Activated naive CD8-positive, alpha-beta T cell treated with anti-CD3 and anti-CD28 coated beads for 36 hours (primary cell): Measurements from ENCODE around the gene MARCHF2. TPM values are rescaled to one million over a fixed set of nuclear protein-coding genes. Genes with fewer than 3 reads are reported as not detected.
"Not testable (repeated sequence)": the region's sequence is repeated elsewhere in the genome, so short reads cannot be mapped to it uniquely, and the experiment has no call there.

Source experiments
- DNase-seq: peaks from one replicate; pipeline ENCODE4 v3.0.0; 2021
- H3K27ac Mint-ChIP-seq: one replicate; pipeline ENCODE4 v1.8.0; 2022; ENCODE audit warnings: mild to moderate bottlenecking, moderate library complexity, mixed read lengths
- H3K27me3 Mint-ChIP-seq: one replicate; pipeline ENCODE4 v1.8.0; 2022; ENCODE audit warnings: mild to moderate bottlenecking, mixed read lengths
- H3K36me3 Mint-ChIP-seq: one replicate; pipeline ENCODE4 v1.8.0; 2021; ENCODE audit warnings: mild to moderate bottlenecking, mixed read lengths
- H3K4me1 Mint-ChIP-seq: one replicate; pipeline ENCODE4 v1.8.0; 2021; ENCODE audit warnings: mixed read lengths
- H3K4me3 Mint-ChIP-seq: one replicate; pipeline ENCODE4 v1.8.0; 2022; ENCODE audit warnings: mild to moderate bottlenecking, moderate library complexity, mixed read lengths
- H3K9me3 Mint-ChIP-seq: one replicate; pipeline ENCODE4 v1.8.0; 2022; ENCODE audit warnings: mixed read lengths
- total RNA-seq, 2 experiments: library from RNA; stranded (reverse); gene quantifications; one replicate each; pipeline ENCODE4 v1.2.3, GENCODE V29; 2021

The MARCHF2 gene
- total RNA-seq, 2 experiments from 2014 or later = 6.1 to 6.6 TPM

DNA sequence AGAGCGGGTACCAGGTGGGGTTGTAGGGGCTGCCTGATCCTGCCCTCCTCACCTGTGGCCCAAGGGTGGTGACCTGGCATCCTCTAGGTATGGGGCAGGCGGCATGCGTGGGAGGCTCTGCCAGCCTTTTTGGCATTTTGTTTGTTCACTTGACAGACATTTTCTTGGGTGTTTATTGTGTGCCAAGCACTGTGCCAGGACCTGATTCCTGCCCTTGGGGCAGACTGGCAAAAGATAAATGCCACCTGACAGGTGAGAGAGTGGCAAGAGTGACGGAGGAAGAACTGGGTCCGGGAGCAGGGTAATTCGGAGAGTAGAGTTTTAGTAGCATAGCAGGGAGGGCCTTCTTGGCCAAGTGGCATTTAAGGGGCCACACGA lies 16.9 kb upstream of the MARCHF2 start:
- Mint-ChIP-seq H3K9me3 (no peaks in the 10 kb centered on the region), H3K27ac (peak overlapping the region; percentile 57), H3K27me3 (no peaks in the 10 kb centered on the region), H3K36me3 (peaks cover 7% of the 10 kb centered on the region), H3K4me1 (peaks cover 29% of the 10 kb centered on the region), H3K4me3 (no peak overlapping the region)
- no peak for DNase-seq

DNA sequence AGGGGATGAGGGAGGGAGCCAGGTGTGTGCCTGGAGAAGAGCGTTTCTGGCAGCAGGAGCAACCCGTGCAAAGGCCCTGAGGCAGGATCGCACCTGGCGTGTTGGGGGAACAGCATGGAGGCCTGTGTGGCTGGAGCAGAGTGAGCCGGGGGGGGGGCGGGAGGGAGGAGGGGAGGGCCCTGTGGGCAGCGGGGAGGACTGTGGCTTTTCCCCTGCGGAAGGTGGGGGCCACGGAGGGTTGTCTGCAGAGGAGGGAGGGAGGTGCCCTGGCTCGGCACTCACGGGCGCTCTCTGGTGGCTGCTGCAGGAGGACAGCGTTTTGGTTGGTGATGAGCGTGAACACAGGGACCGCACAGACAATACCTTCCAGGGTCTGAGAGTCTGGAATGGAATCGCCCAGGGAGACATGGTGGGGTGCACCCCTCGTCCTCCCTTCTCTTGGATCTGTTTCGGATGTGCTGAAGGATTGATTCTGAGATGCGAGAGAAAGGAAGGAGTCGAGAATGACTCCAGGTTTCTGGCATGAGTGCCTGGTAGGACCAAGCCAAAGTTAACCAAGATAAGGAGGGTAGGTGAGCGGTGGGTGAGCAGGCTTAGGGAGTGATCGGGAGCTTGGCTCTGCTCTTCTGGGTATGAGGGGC lies 16.4 kb upstream of the MARCHF2 start:
- Mint-ChIP-seq H3K9me3 (no peaks in the 10 kb centered on the region), H3K36me3 (peaks cover 7% of the 10 kb centered on the region), H3K27ac (peak overlapping the region; percentile 76), H3K27me3 (no peaks in the 10 kb centered on the region), H3K4me3 (no peak overlapping the region), H3K4me1 (peaks cover 26% of the 10 kb centered on the region)
- peak; percentile 81 for DNase-seq

DNA sequence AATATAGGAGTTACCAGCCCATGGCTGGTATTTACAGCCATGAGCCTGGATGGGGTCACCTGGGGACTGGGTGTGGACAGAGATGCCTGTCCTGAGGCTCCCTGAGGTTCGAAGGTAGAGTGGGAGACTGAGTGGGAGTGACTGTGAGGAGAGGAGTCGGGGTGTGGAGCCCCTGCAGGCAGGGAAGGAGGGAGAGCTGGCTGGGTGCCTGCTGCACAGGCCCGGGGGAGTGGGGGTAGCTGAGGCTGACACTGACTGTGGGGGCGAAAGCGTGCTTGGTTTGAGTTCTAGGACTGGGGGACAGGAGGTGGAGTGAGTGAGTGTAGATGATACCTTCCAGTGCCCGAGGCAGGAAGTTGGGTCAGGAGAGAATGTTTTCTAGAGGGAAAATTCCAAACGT lies 15.8 kb upstream of the MARCHF2 start:
- peaks cover 20% of the 10 kb centered on the region for H3K4me1 Mint-ChIP-seq
- H3K27me3 Mint-ChIP-seq = no peaks in the 10 kb centered on the region
- no peaks in the 10 kb centered on the region for H3K9me3 Mint-ChIP-seq
- H3K27ac Mint-ChIP-seq = peak overlapping the region; percentile 76
- DNase-seq = no peak
- H3K4me3 Mint-ChIP-seq = no peak overlapping the region
- peaks cover 7% of the 10 kb centered on the region for H3K36me3 Mint-ChIP-seq

DNA sequence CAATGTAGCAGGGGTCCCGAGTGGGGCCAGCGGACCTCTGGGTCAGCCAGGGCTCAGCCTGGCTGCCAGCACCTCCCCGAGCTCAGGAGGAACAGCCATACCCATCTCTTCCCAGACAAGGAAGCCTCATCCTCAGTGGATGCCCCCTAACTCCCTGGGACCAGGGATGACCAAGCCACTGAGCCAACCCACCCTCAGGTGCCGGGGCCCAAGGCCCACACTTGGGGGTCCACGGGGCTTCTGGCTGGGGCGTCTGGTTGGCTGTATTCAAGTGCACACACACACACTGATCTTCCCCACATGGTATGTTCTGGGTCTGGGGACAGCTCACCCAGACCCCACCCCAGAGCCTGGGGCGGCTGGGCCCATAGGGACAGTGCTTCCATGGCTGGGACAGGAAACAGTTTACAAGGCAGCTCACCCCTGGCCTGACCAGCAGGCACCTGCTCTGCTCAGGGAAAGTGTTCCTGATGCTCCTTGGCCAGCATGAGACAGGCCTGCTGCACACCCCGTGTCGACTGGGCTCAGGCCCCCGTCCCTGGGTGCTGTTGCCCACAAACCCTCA lies 15.3 kb upstream of the MARCHF2 start:
- no peaks in the 10 kb centered on the region for H3K27me3 Mint-ChIP-seq
- no peaks in the 10 kb centered on the region for H3K9me3 Mint-ChIP-seq
- no peak overlapping the region for H3K27ac Mint-ChIP-seq
- DNase-seq = no peak
- H3K36me3 Mint-ChIP-seq = peaks cover 7% of the 10 kb centered on the region
- H3K4me3 Mint-ChIP-seq = no peak overlapping the region
- H3K4me1 Mint-ChIP-seq = peaks cover 18% of the 10 kb centered on the region

DNA sequence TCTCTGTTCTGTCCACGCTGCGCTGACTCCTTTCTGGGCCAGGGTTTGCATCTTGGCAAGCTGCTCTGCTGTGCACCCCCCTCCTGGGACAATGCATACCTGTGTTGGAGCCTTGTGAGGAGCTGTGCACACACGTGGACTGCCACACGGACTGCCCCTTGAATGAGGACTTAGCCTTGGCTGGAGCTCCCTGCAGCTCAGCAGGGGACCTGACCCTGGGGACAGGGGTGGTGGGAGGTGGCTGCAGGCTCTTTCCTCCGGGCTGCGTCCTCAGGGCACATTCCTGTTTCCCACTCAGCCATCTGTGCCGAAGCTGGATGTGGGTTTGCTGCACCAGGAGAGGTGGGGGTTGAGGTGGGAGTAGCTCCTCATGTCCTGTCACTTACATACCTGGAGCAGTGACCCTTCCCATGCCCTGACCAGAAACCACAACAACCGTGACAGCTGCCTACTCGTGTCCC lies 14.8 kb upstream of the MARCHF2 start:
- Mint-ChIP-seq H3K4me1 (peaks cover 15% of the 10 kb centered on the region), H3K36me3 (peaks cover 7% of the 10 kb centered on the region), H3K27ac (no peak overlapping the region), H3K9me3 (no peaks in the 10 kb centered on the region), H3K4me3 (no peak overlapping the region), H3K27me3 (no peaks in the 10 kb centered on the region)
- DNase-seq = no peak

- Mint-ChIP-seq H3K27ac (no peak overlapping the region), H3K36me3 (peaks cover 7% of the 10 kb centered on the region), H3K9me3 (no peaks in the 10 kb centered on the region), H3K27me3 (no peaks in the 10 kb centered on the region), H3K4me3 (no peak overlapping the region), H3K4me1 (peaks cover 14% of the 10 kb centered on the region)
- no peak for DNase-seq
Measured at GRCh38 chr19:8399681-8400188, 13.4 kb upstream of the MARCHF2 start.

DNA sequence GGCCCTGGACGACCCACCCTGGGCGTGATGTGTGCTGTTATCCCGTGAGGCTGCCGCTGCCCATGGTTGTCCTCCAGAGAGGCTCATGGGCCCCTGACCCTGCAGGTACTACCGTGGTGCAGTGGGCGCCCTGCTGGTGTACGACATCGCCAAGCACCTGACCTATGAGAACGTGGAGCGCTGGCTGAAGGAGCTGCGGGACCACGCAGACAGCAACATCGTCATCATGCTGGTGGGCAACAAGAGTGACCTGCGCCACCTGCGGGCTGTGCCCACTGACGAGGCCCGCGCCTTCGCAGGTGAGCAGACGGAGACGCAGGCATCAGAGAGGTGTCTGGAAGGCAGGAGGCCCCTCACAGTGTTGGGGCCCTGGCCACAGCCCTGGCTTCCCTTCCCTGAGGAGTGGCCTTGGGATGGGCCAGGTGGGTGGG lies 11.1 kb upstream of the MARCHF2 start:
- DNase-seq = no peak
- peaks cover 5% of the 10 kb centered on the region for H3K4me1 Mint-ChIP-seq
- H3K9me3 Mint-ChIP-seq = no peaks in the 10 kb centered on the region
- H3K4me3 Mint-ChIP-seq = no peak overlapping the region
- peaks cover 6% of the 10 kb centered on the region for H3K36me3 Mint-ChIP-seq
- no peak overlapping the region for H3K27ac Mint-ChIP-seq
- no peaks in the 10 kb centered on the region for H3K27me3 Mint-ChIP-seq

- no peak for DNase-seq
- no peaks in the 10 kb centered on the region for H3K27me3 Mint-ChIP-seq
- no peaks in the 10 kb centered on the region for H3K9me3 Mint-ChIP-seq
- peaks cover 6% of the 10 kb centered on the region for H3K36me3 Mint-ChIP-seq
- no peak overlapping the region for H3K4me3 Mint-ChIP-seq
- H3K27ac Mint-ChIP-seq = no peak overlapping the region
- H3K4me1 Mint-ChIP-seq = no peaks in the 10 kb centered on the region
Measured at GRCh38 chr19:8403098-8403819, 9.8 kb upstream of the MARCHF2 start.

GRCh38 chr19:8403820-8404109 lies 9.3 kb upstream of the MARCHF2 start:
- Mint-ChIP-seq H3K27ac (no peak overlapping the region), H3K4me3 (no peak overlapping the region), H3K27me3 (no peaks in the 10 kb centered on the region), H3K36me3 (peaks cover 6% of the 10 kb centered on the region), H3K9me3 (no peaks in the 10 kb centered on the region), H3K4me1 (no peaks in the 10 kb centered on the region)
- DNase-seq = no peak

- Mint-ChIP-seq H3K4me1 (no peaks in the 10 kb centered on the region), H3K27me3 (no peaks in the 10 kb centered on the region), H3K27ac (no peak overlapping the region), H3K9me3 (no peaks in the 10 kb centered on the region), H3K36me3 (peaks cover 6% of the 10 kb centered on the region), H3K4me3 (no peak overlapping the region)
- DNase-seq = no peak
Measured at GRCh38 chr19:8404391-8405151, 8.5 kb upstream of the MARCHF2 start.

DNA sequence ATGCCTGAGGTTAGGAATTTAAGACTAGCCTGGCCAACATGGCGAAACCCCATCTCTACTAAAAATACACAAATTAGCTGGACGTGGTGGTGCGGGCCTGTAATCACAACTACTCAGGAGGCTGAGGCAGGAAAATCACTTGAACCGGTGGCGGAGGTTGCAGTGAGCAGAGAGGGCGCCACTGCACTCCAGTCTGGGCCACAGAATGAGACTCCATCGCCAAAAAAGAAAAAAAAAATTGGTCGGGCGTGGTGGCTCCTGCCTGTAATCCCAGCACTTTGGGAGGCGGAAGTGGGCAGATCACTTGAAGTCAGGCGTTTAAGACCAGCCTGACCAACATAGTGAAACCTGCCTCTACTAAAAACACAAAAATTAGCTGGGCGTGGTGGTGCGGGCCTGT lies 2.4 kb upstream of the MARCHF2 start:
- H3K9me3 Mint-ChIP-seq, H3K4me3 Mint-ChIP-seq, H3K27ac Mint-ChIP-seq, H3K4me1 Mint-ChIP-seq, H3K27me3 Mint-ChIP-seq, H3K36me3 Mint-ChIP-seq, DNase-seq: not testable (repeated sequence)

DNA sequence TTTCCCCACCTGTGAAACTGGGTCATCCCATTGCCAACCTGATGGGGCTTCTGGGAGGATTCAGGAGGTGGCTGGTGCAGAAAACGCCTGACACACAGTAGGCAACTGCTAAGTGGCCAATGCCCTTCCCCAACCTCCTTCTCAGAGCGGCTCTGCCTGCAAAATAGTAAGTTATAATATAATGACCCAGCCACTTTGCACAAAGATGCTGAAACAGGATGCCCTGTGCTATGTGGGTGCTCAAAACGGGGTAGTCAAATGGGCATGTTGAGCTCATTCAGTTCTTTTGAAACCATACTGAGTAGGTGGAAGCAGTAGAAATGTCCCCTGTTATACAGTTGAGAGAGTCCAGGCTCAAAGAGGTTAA lies 507 bp downstream of the MARCHF2 start:
- Mint-ChIP-seq H3K27ac (no peak overlapping the region), H3K27me3 (no peaks in the 10 kb centered on the region), H3K4me3 (peak overlapping the region; percentile 57), H3K9me3 (no peaks in the 10 kb centered on the region), H3K36me3 (no peaks in the 10 kb centered on the region), H3K4me1 (peaks cover 8% of the 10 kb centered on the region)
- no peak for DNase-seq

DNA sequence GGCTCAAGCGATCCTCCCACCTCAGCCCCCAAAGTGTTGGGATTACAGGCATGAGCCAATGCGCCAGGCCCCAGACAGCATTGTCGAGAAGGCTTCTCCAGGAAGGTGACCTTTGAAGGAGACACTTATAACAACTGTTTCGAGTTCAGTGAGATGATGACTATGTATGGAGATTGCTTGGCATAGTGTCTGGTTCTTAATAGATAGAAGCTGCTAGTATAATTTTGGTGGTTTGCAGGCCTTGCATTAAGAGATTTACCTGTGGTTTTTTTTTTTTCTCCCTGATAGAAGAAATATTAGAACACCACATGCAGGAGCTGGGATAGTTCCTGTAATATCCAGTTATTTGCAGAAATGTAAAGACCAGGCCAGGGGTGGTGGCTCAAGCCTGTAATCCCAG lies 3.7 kb downstream of the MARCHF2 start:
- Mint-ChIP-seq H3K4me3 (no peak overlapping the region), H3K4me1 (peaks cover 6% of the 10 kb centered on the region), H3K27me3 (no peaks in the 10 kb centered on the region), H3K9me3 (no peaks in the 10 kb centered on the region), H3K27ac (no peak overlapping the region), H3K36me3 (no peaks in the 10 kb centered on the region)
- no peak for DNase-seq

DNA sequence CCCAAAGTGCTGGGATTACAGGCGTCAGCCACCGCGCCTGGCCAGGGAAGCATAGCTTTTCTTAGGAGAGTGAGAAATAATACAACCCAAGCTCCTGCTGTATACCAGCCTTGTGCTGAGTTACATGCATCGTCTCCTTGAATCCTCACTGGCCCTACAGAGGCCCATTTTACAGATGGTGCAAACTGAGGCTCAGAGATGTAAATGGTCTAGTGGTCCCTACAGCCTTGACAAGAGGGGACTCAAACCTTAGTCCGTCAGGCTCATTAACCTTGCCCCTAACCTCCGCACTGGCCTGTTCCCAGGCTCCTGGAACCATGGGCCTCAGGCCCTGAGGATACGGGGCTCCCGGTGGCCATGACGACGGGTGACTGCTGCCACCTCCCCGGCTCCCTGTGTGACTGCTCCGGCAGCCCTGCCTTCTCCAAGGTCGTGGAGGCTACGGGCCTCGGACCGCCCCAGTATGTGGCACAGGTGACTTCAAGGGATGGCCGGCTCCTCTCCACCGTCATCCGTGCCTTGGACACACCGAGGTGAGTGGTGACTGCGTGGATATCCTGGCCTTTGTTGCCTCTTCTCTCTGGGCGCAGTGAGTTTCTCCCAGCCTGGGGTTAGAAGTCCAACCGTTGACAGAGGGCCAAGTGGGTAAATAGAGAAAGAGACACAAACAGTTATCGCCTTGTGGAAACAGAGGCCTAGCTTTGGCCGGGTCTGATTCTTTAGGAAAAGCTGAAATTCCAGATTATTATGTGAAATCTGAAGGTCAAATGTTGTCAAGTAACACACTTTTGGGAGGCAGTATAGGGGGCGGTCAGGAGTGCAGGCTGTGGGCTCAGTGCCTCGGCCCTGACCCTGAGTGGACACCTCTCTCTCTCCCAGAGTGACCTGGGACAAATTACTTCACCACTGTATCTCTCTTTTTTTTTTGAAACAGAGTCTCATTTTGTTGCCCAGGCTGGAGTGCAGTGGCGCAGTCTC lies 8.7 kb downstream of the MARCHF2 start:
- peaks cover 3% of the 10 kb centered on the region for H3K36me3 Mint-ChIP-seq
- no peak for DNase-seq
- no peaks in the 10 kb centered on the region for H3K4me1 Mint-ChIP-seq
- no peak overlapping the region for H3K27ac Mint-ChIP-seq
- H3K27me3 Mint-ChIP-seq = no peaks in the 10 kb centered on the region
- H3K9me3 Mint-ChIP-seq = no peaks in the 10 kb centered on the region
- H3K4me3 Mint-ChIP-seq = no peak overlapping the region
